HFF-Myc (cell line): ENCODE measurements around the gene SNPH.

Experiments used
- DNase-seq: peaks from one replicate; pipeline ENCODE4 v3.0.0-alpha.2; 2011; ENCODE audit warnings: low read depth; ENCODE audit errors: extremely low read depth
- H3K4me3 ChIP-seq: replicated peaks from 2 replicates; pipeline ENCODE4 v1.5.1; 2011; ENCODE audit warnings: low read depth, mild to moderate bottlenecking, control low read depth, low read length
- CTCF ChIP-seq: IDR thresholded peaks from 2 replicates; pipeline ENCODE4 v1.5.1; 2012; ENCODE audit warnings: mild to moderate bottlenecking, low read depth, low read length, control low read depth; ENCODE audit errors: missing control alignments

SNPH gene

DNA sequence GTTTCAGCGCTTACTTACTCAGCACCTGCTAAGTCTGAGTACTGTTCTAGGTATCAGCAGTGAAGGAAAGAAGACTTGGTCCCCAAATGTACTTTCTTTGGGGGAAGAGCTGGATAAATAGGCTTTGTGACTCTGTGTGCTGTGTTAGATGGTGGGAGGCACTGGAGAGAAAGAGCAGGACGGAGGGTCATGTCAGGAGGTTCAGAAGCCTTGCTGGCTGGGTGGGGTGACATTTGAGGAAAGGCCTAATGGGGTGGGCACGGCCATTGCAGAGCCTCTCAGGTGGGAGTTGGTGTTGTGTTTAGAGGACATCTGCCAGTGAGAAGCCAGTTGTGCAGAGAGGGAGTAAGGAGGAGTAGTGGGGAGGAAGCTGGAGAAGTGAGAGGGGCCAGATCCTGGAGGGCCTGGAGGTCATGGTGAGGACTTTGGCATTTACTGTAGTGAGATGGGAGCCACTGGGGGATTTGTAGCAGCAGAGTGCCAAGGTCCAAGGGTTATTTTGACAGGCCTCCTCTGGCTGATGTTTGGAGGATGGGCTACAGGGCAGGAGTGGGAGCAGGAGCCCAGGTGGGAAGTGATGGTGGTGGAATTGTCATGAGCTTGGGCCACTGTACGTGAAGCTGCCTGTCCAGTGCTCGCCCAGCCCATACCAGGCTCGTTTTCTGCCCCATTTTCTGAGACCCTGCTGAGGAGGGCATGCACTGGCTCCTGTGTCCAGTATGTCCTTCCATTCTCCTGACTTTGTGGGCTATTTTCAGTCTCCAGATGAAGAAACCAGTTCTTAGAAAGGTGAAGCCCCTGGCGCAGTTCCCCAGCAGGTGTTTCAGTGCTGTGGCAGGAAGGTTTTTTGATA lies 62.0 kb downstream of the SNPH start:
- no peak for DNase-seq
- no peak for TF ChIP-seq CTCF
- H3K4me3 ChIP-seq: no peak overlapping the region

DNA sequence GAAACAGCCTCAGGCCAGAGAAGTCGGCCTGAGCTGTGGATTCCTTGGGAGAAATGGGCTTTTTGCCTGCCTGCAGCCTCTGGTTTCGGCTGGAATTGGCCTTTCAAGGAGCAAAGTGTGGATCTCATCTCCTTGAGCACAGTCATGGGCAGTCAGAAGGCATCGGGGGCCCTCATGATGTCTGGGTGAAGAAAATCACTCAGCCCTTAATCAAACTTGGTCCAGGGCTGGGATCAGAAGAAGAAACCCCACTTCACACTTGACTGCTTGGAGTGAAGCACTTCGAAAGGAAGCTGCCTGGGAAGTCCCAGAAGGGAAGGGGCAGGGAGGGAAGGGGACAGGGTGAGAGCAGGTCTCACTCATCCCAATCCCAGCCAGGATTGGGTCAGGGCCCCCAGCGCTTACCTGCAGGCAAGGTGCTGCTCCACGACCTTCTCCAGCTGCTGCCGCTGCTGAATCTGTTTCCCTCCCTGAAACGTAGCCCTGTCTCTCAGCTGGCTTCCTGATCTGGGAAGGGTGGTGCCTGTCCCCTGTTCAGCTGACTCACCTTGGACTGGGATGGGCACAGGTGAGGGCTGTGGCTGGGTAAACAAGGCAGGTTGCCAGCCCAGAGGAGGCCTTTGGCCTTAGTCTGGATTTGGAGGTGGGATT lies 62.7 kb downstream of the SNPH start, which contains the start of gene SDCBP2:
TSS of gene SDCBP2 (minus strand) at position 460 of the 651 bp plus-strand sequence. CDS start 8,723 bp downstream, outside the sequence.
- no peak for TF ChIP-seq CTCF
- DNase-seq: no peak
- no peak within 1 kb of the TSS for H3K4me3 ChIP-seq

DNA sequence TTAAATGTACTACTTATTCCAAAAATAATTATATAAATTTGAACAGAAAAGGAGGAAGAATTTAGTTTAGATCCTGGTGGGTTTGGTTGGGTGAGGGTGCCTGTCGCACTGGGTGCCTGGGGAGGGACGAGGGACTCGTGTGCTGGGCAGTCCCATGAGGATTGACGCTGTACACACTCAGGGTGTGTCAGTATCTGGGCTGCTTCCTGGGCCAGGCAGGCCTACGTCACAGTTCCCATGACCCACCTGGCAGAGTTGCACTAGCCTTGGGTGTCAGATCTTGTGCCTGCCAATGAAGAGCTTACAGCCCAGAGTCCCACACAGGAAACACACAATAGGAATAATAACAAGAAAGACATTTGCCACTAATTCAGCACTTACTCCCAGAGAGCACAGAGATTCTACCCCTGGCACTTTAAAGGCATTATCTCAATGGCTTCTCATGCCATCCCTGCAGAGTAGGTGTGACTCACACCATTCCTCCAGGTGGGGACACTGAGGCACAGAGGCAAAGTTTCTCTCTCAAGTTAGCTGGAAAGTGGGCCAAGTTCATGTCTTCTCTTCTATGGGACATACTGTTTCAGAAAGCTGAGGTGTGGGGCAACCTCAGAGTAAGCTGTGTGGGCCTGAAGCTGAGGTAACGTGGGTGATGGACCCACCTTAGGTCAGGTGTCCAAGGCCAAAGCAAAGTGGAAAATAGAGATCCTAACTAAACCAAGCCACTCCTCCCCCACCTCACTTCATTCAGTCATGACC lies 64.2 kb downstream of the SNPH start:
- TF ChIP-seq CTCF: no peak
- DNase-seq: no peak

GRCh38 chr20:1331101-1331500 lies 65.0 kb downstream of the SNPH start:
- TF ChIP-seq CTCF: no peak
- no peak for DNase-seq
- H3K4me3 ChIP-seq: no peak overlapping the region

More for the DNA sequence above, 64.2 kb downstream of the SNPH start:
- H3K4me3 ChIP-seq: no peak overlapping the region

DNA sequence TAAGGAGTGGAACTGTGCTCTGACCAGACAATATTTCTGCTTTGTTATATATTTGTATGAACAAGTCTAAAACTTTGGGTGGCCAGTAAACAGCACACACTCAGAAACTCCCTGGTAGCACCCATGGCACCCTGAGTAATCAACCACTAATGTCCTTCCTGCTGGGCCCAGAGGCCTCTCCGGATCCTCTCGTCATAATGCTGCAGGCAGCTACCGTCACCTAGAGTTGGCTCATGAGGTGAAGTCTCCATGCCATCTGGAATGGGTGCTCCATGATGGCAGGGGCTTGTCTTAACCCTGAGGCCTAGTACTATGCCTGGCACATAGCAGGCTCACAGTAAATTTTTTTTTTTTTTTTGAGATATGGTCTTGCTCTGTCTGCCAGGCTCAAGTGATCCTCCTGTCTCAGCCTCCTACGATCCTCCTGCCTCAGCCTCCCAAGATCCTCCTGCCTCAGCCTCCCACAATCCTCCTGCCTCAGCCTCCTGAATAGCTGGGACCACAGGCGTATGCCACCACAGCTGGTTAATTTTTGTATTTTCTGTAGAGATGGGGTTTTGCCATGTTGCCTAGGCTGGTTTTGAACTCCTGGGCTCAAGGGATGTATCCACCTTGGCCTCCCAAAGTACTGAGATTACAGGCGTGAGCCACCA lies 65.8 kb downstream of the SNPH start:
- no peak overlapping the region for H3K4me3 ChIP-seq
- no peak for TF ChIP-seq CTCF
- no peak for DNase-seq

GRCh38 chr20:1332749-1333300 lies 66.7 kb downstream of the SNPH start:
- no peak for TF ChIP-seq CTCF
- no peak overlapping the region for H3K4me3 ChIP-seq
- no peak for DNase-seq
